ENCODE results near the gene TMC1.

Gene TMC1

GRCh38 chr9:72576087-72576486 is 54.7 kb downstream of the TMC1 start:
- no peak for DNase-seq

- DNase-seq, result no peak
These were observed 55.9 kb downstream of the TMC1 start for GRCh38 chr9:72577212-72577753.

- no peak for DNase-seq
These were observed 57.8 kb downstream of the TMC1 start for GRCh38 chr9:72579190-72579589.

GRCh38 chr9:72579880-72580550 is 58.6 kb downstream of the TMC1 start:
- DNase-seq, result no peak

- DNase-seq, result no peak
These were observed 60.3 kb downstream of the TMC1 start for GRCh38 chr9:72581694-72582093.

GRCh38 chr9:72583370-72583769 is 62.0 kb downstream of the TMC1 start:
- DNase-seq, result no peak

- peak; percentile 19 for DNase-seq
These were observed 65.2 kb downstream of the TMC1 start for GRCh38 chr9:72586388-72587130.

- no peak for DNase-seq
These were observed 66.9 kb downstream of the TMC1 start for GRCh38 chr9:72588336-72588735.

- DNase-seq, result no peak
These were observed 68.5 kb downstream of the TMC1 start for GRCh38 chr9:72589667-72590521.

- no peak for DNase-seq
These were observed 69.4 kb downstream of the TMC1 start for GRCh38 chr9:72590824-72591223.

- no peak for DNase-seq
These were observed 71.3 kb downstream of the TMC1 start for GRCh38 chr9:72592502-72593403.

- DNase-seq, result no peak
These were observed 75.2 kb downstream of the TMC1 start for GRCh38 chr9:72596451-72597180.

- no peak for DNase-seq
These were observed 75.7 kb downstream of the TMC1 start for GRCh38 chr9:72597181-72597517.

GRCh38 chr9:72597601-72598000 is 76.2 kb downstream of the TMC1 start:
- no peak for DNase-seq

- DNase-seq, result no peak
These were observed 77.2 kb downstream of the TMC1 start for GRCh38 chr9:72598639-72599038.

GRCh38 chr9:72599874-72600534 is 78.6 kb downstream of the TMC1 start:
- no peak for DNase-seq

- DNase-seq, result no peak
These were observed 79.3 kb downstream of the TMC1 start for GRCh38 chr9:72600671-72601070.

GRCh38 chr9:72601615-72602014 is 80.2 kb downstream of the TMC1 start:
- DNase-seq, result no peak

GRCh38 chr9:72612449-72612848 is 91.0 kb downstream of the TMC1 start:
- no peak for DNase-seq

- DNase-seq, result no peak
These were observed 92.7 kb downstream of the TMC1 start for GRCh38 chr9:72614067-72614466.

- DNase-seq, result no peak
These were observed 94.5 kb downstream of the TMC1 start for GRCh38 chr9:72615931-72616330.
